Ammon's horn (tissue), 1 donor: ENCODE results near the gene NR4A1.
A peak's percentile ranks its signal among the peaks of the same experiment; 100 is the strongest.

Source experiments
- DNase-seq: peaks from one replicate; pipeline ENCODE4 v3.0.0-alpha.2; 2016; ENCODE audit warnings: low spot score

The NR4A1 gene

DNA sequence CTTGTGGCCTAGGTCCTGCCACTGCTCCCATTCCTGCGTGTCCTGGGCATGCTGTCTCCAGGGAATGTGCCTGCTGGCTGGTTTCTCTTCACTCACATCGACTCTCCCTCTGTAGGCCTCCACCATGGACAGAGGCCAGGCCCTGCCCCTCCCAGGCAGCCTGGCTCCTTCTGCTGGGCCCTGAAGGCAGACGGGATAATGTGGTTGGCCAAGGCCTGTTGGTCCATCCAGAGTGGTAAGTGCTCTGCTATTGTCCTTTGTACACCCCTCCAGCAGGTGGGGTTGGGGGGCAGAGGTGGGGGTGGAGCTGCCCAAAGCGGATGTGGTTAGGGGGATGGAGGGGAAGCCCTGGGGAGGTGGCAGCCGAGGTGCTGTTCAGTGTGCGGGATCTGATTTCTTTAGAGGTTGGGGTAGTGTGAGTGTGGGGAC is 9.5 kb upstream of the NR4A1 start:
- no peak for DNase-seq

- DNase-seq, result no peak
Measured at GRCh38 chr12:52042706-52043385, 8.4 kb upstream of the NR4A1 start.

DNA sequence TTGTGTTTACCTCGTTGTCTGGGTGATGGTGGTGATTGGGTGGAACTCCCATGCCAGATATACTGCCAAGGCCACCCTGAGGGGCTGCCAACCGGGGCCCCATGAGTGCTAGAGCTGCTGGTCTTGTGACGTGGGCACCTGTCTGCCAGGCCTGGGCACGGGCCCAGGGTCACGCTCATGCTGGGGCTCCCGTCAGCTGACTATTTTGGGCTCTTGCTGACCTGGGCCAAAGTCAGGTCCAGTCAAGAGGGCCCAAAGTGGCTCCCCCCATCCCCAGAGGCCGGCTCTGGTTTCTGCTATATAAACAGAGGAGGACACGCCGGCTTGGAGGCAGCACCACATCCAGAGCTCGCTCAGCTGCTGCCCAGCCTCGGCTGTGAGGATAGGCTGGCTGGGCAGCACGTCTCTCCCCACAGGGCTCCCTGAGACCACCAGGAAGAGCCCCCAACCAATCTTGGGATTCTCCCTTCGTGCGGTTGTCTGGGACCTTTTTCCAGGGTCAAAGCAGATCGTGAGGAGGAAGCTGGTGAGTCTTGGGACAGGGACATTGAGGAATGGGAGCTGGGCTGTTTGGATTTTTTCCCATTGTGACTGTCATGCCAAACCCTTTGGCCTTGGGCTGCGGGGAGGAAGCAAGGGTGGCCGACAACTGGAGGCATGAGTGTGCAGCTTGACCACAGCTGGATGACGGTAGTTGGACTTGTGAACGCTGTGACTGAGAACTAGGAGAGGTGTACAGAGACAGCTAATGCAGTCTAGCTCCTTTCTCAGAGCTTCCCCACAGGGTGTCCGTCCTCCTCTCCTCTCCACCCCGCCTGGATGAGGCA is 7.6 kb upstream of the NR4A1 start:
- DNase-seq, result no peak

GRCh38 chr12:52044292-52044983 is 6.8 kb upstream of the NR4A1 start:
- DNase-seq, result peak; percentile 76

GRCh38 chr12:52045794-52046199 is 5.4 kb upstream of the NR4A1 start:
- no peak for DNase-seq

- DNase-seq, result no peak
Measured at GRCh38 chr12:52046859-52047258, 4.4 kb upstream of the NR4A1 start.

DNA sequence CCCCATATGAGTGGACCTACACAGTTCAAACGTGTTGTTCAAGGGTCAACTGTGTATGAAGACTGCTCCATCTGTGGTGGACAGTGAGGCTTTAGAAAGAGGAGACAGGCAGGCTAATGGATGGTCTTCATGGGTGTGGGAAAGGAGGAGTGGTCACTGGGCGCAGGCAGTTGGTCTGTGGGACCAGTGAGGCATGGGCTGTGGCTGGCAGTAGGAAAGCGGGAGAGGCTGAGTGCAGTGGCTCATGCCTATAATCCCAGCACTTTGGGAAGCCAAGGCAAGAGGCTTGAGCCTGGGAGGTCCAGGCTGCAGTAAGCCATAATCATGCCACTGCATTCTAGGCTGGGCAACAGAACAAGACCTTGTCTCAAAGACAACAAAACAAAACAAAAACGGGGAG is 2.0 kb upstream of the NR4A1 start:
- no peak for DNase-seq

DNA sequence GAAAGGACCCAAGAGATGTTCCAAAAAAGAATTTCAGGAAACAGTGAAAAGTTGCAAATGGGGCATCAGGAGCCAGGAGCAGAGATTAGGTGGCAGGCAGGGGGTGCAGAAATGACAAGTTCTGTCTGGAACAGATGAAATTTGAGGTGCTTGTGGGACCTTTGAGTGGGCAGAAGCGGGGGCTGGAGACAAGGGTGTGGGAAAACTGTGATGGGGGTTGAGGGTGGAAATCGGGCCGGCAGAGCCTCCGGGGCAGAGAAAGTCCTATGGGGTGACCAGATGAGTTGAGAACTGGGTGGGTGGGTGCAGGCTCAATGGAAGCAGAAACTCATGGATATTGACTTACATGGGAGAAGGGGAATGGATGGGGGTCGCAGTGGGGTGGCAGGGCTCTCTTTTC is 1.6 kb upstream of the NR4A1 start:
- DNase-seq, result no peak

DNA sequence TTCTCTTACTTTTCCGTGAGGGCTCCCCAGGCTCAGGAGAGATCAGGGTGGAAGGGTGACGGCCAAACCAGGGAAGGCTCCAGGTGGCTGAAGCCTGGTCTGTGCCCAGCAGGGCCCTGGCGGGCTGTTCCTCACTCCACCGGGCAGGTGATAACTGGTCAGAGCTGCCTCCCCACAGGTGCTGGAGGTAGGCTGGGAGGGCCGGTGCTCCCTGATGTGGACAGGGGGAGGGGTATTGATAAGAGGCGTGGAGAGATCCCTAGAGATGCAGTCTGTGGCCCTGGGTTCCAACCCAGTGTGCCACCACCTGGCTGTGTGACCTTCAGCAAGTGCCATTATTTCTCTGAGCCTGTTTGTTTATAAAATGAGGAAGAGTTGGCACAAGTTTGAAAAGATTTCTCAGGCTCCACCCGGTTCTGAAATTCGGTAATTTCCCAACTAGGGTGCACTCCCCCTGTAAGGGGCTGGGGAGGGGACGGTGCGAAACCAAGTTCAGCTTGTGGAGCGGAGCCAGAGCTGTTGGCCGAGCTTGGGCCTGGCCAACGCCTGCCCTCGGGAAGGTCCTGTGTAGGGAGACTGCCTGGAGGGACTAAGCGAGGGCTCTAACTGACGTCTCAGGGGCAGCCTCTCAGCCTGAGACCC is 1.0 kb upstream of the NR4A1 start:
- DNase-seq, result no peak

GRCh38 chr12:52052468-52053186 is 1.4 kb downstream of the NR4A1 start:
- peak; percentile 7 for DNase-seq

DNA sequence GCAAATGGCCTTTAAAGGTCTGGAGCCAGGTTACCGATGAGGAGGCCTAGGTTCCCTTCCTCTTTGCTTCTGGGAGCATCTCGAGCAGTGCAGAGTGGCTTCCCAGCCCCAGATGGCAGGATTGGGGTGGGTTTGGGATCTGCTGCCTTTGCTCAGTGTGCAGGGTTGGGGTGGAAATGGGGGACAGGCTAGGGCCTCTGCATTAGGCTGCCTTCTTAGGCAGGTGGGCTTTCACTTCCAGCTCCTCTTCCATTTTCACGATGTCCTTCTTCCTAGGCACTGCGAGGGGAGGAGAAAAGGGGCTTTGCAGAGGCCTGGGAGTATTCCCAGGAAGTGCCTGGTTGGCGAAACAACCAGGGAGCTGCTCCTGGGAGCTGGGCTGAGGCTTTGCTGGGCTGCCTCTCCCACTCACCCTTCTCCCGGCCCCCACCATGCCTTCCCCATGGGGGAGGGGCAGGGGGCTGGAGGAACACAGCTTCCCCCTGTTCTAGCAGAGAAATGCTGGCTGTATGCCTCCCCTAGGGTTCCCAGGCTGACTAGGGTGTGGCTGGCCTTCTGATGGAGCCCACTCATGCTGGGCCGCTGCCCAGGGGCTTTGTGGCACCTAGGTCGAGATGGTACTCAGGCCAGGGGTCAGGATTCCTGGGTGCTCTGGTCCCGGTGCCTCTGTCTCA is 2.4 kb downstream of the NR4A1 start:
- peak; percentile 7 for DNase-seq

- DNase-seq, result peak; percentile 1
Measured at GRCh38 chr12:52054231-52054832, 3.1 kb downstream of the NR4A1 start.

- DNase-seq, result peak; percentile 3
Measured at GRCh38 chr12:52054833-52055730, 3.8 kb downstream of the NR4A1 start.

- peak; percentile 88 for DNase-seq
Measured at GRCh38 chr12:52055731-52056711, 4.8 kb downstream of the NR4A1 start.

DNA sequence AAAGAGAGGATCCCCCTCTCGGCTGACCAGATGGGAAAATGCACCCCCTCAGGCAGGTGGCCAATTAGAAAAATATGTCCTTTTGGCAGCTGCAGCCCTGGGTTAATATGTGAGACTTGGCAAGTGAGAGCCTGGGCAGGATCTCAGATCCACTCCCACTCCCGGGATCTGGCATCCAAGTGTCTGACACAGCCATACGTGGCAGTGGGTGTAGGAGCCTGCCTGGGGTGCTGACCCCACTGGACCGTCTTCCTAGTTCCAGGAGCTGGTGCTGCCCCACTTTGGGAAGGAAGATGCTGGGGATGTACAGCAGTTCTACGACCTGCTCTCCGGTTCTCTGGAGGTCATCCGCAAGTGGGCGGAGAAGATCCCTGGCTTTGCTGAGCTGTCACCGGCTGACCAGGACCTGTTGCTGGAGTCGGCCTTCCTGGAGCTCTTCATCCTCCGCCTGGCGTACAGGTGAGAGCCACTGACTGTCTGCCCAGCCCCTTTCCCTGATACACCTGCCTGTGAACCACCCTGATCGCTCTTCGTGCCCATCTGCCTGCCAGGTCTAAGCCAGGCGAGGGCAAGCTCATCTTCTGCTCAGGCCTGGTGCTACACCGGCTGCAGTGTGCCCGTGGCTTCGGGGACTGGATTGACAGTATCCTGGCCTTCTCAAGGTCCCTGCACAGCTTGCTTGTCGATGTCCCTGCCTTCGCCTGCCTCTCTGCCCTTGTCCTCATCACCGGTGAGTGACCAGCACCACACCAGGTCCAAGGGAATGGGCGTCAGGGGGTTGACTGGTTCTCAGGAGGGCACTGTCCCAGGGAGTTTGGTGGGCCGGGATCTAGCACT is 5.8 kb downstream of the NR4A1 start:
- peak; percentile 3 for DNase-seq

GRCh38 chr12:52057638-52058576 is 6.7 kb downstream of the NR4A1 start:
- no peak for DNase-seq
